ENCODE results near the gene ZNF839.
"Not testable (repeated sequence)": the region's sequence is repeated elsewhere in the genome, so short reads cannot be mapped to it uniquely, and the experiment has no call there.

Gene ZNF839

DNA sequence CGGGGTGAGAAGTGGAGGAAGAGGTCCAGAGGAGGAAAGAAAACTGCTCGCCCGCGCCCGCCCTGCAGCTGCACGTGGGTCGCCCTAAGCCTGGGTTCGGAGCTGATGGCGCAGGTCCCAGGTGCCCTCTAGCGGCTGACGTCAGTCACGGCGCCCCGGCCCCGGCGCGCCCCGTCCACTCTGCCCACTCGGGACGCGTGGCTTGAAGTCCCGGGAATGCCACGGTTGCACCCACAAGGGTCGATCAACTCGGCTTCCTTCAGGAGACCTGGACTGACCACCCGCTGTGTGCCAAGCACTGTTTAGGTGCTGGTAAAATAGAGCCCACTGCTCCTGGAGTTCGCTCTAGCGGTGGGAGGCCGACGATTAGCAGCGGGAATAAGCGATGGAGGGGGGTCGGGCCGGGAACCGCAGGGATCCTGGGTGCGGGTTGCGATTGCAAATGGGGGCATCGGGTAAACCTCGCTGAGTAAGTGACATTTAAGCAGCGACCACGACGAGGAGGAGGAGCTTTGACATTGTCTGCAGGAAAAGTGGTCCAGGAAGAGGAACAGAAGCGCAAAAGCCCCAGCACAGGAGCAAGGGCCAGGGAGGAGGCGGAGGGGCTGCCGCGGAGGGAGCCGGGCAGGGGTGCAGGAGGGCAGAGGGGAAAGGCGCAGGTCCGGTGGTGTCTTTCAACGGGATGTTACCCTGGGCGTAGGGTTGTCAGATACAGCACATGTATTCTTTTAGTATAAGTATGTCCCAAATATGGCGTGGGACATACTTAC, 5.1 kb upstream of the ZNF839 start:
- no peak for DNase-seq (ENCODE audit: low read depth)

DNA sequence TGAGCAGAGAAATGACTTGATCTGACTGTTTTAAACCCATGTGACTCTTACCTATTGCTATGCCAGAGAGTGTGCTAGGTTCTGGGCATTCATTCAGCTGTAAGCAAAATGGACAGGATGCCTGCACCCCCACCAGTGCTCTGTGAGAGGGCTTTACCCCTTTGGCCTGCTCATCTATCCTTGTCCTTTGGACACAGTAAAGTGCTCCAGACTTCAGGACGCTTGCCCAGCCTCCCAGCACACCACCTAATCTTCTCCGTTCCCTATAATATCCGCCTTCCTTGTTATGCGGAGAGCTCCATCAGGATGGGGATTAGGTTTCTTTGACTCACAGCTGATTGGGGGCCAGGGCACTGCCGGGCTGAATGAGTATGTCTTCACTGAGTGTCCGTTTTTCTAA, 4.4 kb upstream of the ZNF839 start:
- DNase-seq (ENCODE audit: low read depth) = no peak

DNA sequence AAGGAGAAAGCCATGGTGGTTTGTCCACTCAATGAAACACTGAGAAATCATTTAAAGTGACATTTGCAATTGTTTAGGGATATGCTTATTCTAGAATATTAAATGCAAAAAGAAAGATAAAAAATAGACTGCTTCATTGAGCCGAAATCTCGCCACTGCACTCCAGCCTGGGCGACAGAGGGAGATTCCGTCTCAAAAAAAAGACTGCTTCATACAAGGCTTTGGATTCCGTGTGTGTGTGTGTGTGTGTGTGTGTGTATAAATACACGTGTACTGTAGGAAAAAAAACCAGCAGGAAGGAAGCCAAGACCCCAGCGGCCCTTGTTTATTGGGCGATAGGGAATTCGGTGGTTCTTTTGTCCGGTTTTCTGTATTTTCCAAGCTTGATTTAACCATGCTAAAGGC, 3.2 kb upstream of the ZNF839 start:
- DNase-seq (ENCODE audit: low read depth) = no peak

GRCh38 chr14:102316743-102317563, 2.6 kb upstream of the ZNF839 start:
- no peak for DNase-seq (ENCODE audit: low read depth)

DNA sequence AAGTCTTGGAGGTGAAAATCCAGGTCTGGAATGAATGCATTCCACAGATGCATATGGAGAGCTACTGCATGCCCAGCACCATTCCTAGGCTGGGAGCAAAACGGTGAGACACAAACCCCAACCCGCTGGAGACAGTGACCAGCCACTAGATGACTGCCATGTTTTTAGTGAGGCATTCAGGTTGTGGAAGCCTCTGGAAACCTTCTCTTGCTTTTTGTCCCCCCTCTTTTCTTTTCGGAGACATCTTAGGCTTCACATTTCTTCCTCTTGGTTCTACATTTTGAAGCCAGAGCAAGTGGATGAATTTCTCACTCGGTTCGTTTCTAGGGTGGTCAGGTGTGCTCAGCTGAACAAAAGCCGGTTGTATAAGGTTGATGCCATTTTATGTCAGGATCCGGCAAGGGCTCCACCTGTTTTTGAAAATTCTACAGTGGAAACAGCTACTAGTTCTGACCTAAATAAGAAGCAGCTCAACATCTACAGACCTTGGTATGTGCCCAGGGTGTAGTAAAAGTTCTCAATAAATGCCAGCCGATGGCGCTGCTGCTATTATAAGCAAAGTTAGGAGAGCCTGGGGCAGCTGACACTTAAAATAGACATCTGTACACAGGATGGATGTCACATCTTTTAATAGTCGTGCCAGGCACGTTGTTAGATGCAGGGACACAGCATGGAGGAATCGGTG, 1.8 kb upstream of the ZNF839 start:
- DNase-seq (ENCODE audit: low read depth) = no peak

DNA sequence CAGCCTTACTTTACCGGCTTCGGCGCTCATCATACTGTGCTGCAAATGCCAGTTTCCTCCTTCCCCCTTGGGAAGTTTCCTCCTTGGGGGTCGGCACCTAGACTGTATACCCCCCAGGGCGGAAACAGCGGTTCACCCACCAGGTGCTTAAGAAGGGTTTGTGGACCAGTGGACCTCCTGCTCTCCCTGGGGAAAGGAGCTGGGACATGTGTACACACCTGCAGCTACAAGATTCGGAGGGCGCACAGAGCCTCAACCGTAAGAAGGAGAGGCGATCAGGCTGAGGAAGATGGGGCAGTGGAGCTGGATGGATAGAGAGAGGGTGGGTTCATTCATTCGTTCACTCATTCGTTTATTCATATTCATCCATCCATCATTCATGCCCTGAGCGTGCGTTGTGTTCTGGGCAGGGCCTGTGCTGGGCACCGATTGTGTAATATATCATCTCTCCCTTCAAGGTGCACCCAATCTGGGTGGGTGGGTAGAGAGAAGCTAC, 717 bp upstream of the ZNF839 start:
- no peak for DNase-seq (ENCODE audit: low read depth)

- no peak for DNase-seq (ENCODE audit: low read depth)
These were observed 601 bp downstream of the ZNF839 start for GRCh38 chr14:102320033-102320660.

DNA sequence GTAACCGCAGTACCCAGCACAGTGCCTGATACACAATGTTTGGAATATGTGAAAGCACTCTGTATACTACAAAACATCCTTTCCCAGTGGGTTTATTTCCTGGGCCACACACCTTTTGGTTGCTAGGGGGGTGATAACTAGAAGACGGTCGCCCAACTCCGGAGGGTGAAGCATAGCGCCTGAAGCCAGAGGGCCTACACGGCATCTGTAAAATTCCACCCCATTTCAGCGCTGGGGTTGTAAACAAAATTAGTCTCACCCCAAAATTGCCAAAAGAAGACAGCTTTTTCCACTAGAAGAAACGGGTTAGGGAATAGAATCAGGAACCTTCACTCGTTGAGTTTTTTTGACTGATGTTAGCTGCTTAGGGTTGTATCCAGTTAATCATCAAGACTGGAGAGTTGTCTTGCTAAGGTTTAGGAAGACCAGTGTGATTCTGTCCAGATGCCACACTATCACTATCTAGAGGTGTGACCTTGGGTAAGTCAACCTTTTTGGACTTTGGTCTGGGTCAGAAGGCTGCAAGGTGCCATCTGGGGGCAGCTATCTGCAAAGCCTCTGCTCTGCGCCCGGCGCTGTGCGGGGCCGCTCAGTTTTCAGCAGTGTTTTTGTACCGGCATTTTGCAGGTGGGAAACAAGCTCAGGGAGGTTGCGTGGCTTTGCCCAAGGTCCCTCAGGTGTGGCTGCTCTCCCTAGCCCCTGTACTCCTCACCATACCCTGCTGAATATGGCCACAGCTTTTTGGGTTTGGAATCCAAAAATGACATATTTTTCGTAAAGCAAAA, 1.3 kb downstream of the ZNF839 start:
- DNase-seq (ENCODE audit: low read depth) = no peak

- DNase-seq (ENCODE audit: low read depth) = no peak
These were observed 2.2 kb downstream of the ZNF839 start for GRCh38 chr14:102321456-102322422.

DNA sequence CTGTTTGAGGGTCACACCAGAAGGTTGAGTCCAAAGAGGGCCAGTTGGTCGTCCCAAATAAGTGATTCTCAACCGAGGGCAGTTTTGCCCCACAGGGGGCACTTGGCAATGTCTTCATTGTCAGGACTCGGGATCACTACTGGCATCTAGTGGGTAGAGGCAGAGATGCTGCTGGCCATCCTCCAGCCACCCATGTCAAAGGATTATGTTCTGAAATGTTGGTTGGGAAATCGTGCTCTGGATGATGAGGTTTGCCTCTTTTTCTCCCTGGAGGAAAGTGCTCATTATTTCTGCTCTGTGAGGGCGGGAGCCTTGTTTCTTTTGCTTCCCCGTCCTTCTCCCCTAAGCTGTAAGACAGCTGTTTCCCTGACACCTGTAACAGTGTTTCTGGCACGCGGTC, 3.6 kb downstream of the ZNF839 start:
- no peak for DNase-seq (ENCODE audit: low read depth)

DNA sequence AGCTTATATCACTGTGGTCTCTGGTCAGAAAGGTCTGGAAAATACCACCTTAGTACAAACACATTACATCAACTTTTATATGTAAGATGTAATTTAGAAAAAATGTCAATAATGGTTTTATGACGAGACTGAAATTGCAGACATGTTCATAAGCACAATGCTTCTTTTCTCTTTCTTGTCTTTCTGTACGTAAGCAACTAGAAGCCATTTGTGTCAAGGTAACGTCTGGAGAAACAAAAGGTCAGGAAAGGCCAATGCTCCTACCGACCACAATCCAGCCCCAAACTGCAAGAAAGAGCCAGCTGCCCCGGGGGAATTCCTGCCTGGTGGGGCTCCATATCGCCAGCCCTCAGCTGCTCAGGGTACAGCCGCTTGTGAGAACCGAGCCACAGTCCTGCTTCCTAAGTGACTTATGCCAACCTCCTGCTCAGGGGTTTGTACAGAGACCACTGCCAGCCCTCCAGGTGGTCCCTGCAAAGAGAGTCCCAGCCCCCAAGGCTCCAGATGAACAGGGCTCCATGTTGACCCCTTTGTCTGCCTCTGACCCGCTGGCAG, 6.3 kb downstream of the ZNF839 start:
- DNase-seq (ENCODE audit: low read depth) = no peak

DNA sequence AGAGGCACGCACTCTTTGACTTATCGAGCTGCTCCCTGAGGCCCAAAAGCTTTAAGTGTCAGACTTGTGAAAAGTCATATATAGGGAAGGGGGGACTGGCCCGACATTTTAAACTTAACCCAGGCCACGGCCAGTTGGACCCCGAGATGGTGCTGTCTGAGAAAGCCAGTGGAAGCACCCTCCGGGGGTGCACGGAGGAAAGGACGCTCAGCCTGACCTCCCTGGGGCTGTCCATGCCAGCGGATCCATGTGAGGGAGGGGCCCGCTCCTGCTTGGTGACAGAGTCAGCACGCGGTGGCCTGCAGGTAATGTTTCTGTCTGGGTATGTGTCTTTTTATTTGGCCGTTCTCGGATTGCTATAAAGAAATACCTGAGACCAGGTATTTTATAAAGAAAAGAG, 7.0 kb downstream of the ZNF839 start:
- DNase-seq (ENCODE audit: low read depth) = no peak

GRCh38 chr14:102329381-102329780, 9.8 kb downstream of the ZNF839 start:
- DNase-seq (ENCODE audit: low read depth) = not testable (repeated sequence)

GRCh38 chr14:102330806-102331205, 11.3 kb downstream of the ZNF839 start:
- no peak for DNase-seq (ENCODE audit: low read depth)

DNA sequence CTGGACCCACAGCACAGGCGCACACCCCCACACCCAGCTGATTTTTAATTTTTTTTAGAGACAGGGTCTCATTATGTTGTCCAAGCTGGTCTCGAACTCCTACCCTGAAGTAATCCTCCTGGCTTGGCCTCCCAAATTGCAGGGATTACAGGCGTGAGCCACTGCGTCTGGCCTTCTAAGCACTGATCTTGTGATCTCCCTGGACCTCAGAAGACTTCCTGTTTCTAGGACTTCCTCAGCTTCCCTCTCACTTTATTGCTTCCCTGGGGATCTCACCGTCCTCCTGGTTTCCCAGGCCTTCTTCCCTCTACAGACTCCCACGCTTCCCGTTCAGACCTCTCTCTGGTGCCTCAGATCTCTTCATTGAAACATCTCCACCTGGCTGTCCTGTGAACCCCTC, 13.8 kb downstream of the ZNF839 start:
- no peak for DNase-seq (ENCODE audit: low read depth)

DNA sequence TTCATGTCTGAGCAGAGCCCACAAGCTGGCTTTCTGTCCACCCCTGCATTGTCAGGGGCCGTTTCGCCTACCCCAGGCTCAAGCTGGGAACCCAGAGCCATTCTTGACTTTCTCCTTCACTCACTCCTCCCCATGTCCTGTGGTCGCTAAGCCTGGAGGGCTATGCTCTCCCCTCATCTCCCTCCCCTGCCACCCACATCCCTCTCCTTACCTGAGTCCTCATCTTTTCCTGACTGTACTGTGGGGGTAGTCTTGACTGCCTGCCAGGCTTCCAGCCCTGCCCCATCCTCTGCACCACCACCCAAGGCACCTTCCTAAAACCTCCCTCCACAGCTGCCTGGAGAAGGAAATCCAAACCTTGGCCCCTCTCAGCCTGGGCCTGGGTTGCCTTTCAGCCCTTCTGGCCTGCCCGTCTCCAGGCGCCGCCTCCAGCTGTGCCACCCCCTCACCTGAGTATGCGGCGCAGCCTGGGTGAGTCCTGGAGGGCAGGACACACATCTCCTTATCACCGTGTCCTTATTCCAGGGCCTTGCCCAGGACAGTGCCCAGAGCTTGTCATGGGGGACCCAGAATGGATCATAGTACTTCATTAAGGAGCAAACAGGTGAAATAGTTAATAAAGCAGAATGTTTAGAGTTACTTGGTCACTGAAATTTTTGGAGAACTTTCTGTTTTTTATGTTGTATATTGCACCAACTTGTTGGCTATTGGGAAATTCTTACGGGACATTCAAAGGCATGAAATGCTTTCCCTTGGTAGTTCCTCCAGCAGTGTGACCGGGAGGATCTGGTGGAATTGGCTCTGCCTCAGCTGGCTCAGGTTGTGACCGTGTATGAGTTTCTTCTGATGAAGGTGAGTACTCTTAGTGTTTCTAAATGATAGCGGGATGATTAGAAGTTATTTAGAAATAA, 14.5 kb downstream of the ZNF839 start:
- DNase-seq (ENCODE audit: low read depth) = no peak

- no peak for DNase-seq (ENCODE audit: low read depth)
These were observed 15.6 kb downstream of the ZNF839 start for GRCh38 chr14:102335163-102335562.

- DNase-seq (ENCODE audit: low read depth) = no peak
These were observed 19.2 kb downstream of the ZNF839 start for GRCh38 chr14:102338724-102339123.

DNA sequence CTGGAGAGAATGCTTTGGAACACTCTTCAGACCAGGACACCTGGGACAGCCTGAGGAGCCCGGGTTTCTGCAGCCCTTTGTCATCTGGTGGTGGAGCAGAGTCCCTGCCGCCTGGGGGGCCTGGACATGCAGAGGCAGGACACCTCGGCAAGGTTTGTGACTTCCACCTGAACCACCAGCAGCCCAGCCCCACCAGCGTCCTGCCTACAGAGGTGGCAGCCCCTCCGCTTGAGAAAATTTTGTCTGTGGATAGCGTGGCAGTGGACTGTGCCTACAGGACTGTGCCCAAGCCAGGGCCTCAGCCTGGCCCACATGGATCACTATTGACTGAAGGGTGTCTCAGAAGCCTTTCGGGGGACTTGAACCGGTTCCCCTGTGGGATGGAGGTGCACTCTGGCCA, 22.0 kb downstream of the ZNF839 start:
- no peak for DNase-seq (ENCODE audit: low read depth)
